Measurements from ENCODE around the gene SESTD1.

SESTD1 gene

DNA sequence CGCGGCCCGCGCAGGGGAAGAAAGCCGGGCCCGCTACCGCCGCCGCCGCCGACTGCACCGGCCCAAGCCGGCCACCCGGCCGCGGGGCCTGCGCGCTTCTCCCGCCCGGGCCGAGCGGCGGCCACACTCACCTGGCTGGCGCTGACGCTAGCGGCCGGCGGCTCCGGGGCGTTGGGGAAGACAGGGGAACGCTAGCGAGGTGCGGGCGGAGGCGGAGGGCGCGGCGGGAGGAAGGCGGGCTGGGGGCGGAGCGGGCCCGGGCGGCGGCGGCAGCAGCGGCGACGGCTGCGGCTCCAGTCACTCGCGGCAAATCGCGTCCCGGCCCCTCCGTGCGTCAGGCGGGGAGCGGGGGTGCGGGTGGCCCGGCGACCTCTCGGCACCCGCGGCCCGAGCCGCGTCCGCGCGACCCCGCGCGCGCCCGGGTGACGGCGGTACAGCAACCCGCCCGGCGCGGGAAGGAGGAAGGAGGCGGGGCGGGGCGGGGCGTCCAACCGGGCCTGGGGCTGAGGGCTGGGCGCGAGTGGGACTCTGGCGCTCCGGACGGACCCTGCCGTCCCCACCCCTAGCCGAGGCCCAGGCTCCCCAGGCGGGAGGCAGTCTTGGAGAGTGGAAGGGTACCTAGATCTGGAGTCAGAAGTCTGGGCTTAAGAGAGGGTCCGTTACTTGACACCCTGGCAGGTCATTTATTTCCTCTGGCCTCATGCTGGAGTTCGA is at the start of gene SESTD1:
Gene SESTD1 (minus strand): TSS at position 465 of the 714 bp plus-strand sequence. CDS start 72,991 bp downstream, outside the sequence.
- no peak for DNase-seq (ENCODE audit: extremely low read depth, low read depth)
- no peak for TF ChIP-seq CTCF (IDR thresholded peaks at IDR 0.05; ENCODE audit: low read depth, low read length)

GRCh38 chr2:179313057-179313456 is 48.4 kb upstream of the SESTD1 start:
- no peak for TF ChIP-seq CTCF (IDR thresholded peaks at IDR 0.05; ENCODE audit: low read depth, low read length)
- no peak for DNase-seq (ENCODE audit: extremely low read depth, low read depth)

- no peak for DNase-seq (ENCODE audit: extremely low read depth, low read depth)
- TF ChIP-seq CTCF (IDR thresholded peaks at IDR 0.05; ENCODE audit: low read depth, low read length), result no peak
Observed at GRCh38 chr2:179311101-179311500, 46.5 kb upstream of the SESTD1 start.

DNA sequence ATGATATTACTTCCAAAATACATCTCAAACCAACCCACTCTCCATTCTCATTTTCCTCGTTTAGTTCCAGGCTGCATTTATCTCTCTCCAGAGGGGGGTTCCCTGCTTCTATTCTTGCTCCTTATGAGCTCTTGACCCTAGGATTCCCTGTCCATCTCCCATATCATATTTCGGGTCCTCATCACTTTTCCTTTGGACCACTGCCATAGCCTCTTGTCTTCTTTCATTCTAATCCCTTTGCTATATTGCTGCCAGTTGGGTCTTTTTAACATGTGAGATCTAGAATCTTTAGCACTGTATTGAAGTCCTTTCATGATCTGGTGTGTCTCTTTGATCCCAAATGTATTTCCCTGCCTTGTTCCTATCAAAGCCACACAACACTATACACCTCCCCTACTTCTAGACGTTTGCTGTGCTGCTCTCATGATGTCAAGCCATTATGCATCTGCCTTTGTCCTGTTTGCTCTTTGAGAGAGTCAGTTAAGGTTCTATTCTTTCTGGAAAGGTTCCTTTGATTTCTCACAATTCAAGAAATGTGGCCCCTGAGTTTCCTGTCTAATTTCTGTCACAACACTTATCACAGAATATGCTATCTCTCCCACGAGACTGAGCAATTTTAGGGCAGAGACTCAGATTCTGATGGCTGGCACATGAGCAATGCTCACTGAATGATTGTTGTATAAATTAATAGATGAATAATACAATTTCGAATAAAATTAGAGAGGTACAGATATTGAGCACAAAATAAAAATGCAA is 43.2 kb upstream of the SESTD1 start:
- DNase-seq (ENCODE audit: extremely low read depth, low read depth), result no peak
- TF ChIP-seq CTCF (IDR thresholded peaks at IDR 0.05; ENCODE audit: low read depth, low read length), result no peak

- no peak for TF ChIP-seq CTCF (IDR thresholded peaks at IDR 0.05; ENCODE audit: low read depth, low read length)
- no peak for DNase-seq (ENCODE audit: extremely low read depth, low read depth)
Observed at GRCh38 chr2:179305125-179305524, 40.5 kb upstream of the SESTD1 start.

GRCh38 chr2:179304424-179304823 is 39.8 kb upstream of the SESTD1 start:
- no peak for TF ChIP-seq CTCF (IDR thresholded peaks at IDR 0.05; ENCODE audit: low read depth, low read length)
- no peak for DNase-seq (ENCODE audit: extremely low read depth, low read depth)
